Tibial artery (tissue), 4 donors: ENCODE data around the gene VSTM2B.

ENCODE experiments used
- DNase-seq, 2 donors: peaks; one replicate each; pipeline ENCODE4 v3.0.0-alpha.2; 2019
- H3K27ac ChIP-seq, 2 donors: fragments of 200-600 bp; sonication (generic) in 1 of 2; 1 replicate in 1 of 2; 2 replicates in 1 of 2; pipeline ENCODE4 v1.5.1; 2018 to 2019; ENCODE audit warnings: mild to moderate bottlenecking in 1 of 2
- H3K27me3 ChIP-seq, 2 donors: fragments of 200-600 bp; sonication (generic) in 1 of 2; one replicate each; pipeline versions ENCODE4 v1.5.1 to v1.6.0; 2016 to 2019
- H3K36me3 ChIP-seq, 3 donors: fragments of 200-600 bp; sonication (generic) in 2 of 3; one replicate each; pipeline ENCODE4 v1.5.1; 2016 to 2019; ENCODE audit warnings: mild to moderate bottlenecking in 2 of 3
- H3K4me1 ChIP-seq, 4 donors: fragments of 200-600 bp; sonication (generic) in 2 of 4; 1 replicate in 3 of 4; 2 replicates in 1 of 4; pipeline ENCODE4 v1.5.1; 2016 to 2019
- H3K4me3 ChIP-seq, 2 donors: fragments of 200-600 bp; sonication (generic) in 1 of 2; 1 replicate in 1 of 2; 2 replicates in 1 of 2; pipeline ENCODE4 v1.5.1; 2018 to 2019; ENCODE audit warnings: mild to moderate bottlenecking in 2 of 2
- H3K9me3 ChIP-seq, 3 donors: fragments of 200-600 bp; sonication (generic) in 1 of 3; one replicate each; pipeline ENCODE4 v1.5.1; 2016 to 2019
- CTCF ChIP-seq, 2 experiments: fragments of 200-600 bp in 1 of 2; fragments of 450-650 bp in 1 of 2; IDR thresholded peaks; one replicate each; pipeline ENCODE4 v1.5.1; 2017 to 2019; ENCODE audit warnings: antibody characterized with exemption in 2 of 2, mild to moderate bottlenecking in 1 of 2, moderate library complexity in 1 of 2
- intact Hi-C: fragments of 100-400 bp; cut with DNase I; formaldehyde crosslinking; loops from one replicate; pipeline ENCODE4 v1.15.0; 2023; ENCODE audit warnings: low total_unique reads

VSTM2B gene

GRCh38 chr19:29576761-29577648 is 51.2 kb downstream of the VSTM2B start:
- no peak overlapping the region for H3K27ac ChIP-seq
- TF ChIP-seq CTCF (IDR thresholded peaks at IDR 0.05) = no peak
- peaks cover 0 to 6% (median 0%) of the 10 kb centered on the region in 3 donors for H3K9me3 ChIP-seq
- no peaks in the 10 kb centered on the region for H3K36me3 ChIP-seq
- H3K4me1 ChIP-seq = no peaks in the 10 kb centered on the region
- no peak overlapping the region for H3K4me3 ChIP-seq
- DNase-seq = no peak
- intact Hi-C loops = no loop called here
- peaks cover 0 to 45% of the 10 kb centered on the region in 2 donors for H3K27me3 ChIP-seq

GRCh38 chr19:29577649-29577963 is 51.8 kb downstream of the VSTM2B start:
- H3K9me3 ChIP-seq = peaks cover 0 to 6% (median 0%) of the 10 kb centered on the region in 3 donors
- peaks cover 0 to 43% of the 10 kb centered on the region in 2 donors for H3K27me3 ChIP-seq
- intact Hi-C loops = no loop called here
- no peak overlapping the region for H3K4me3 ChIP-seq
- H3K4me1 ChIP-seq = no peaks in the 10 kb centered on the region
- DNase-seq = no peak
- H3K36me3 ChIP-seq = no peaks in the 10 kb centered on the region
- no peak overlapping the region for H3K27ac ChIP-seq
- TF ChIP-seq CTCF (IDR thresholded peaks at IDR 0.05) = no peak

GRCh38 chr19:29578349-29578748 is 52.6 kb downstream of the VSTM2B start:
- H3K4me1 ChIP-seq = no peaks in the 10 kb centered on the region
- intact Hi-C loops = no loop called here
- no peak overlapping the region for H3K27ac ChIP-seq
- H3K9me3 ChIP-seq = peaks cover 0 to 6% (median 0%) of the 10 kb centered on the region in 3 donors
- no peak overlapping the region for H3K4me3 ChIP-seq
- no peak for TF ChIP-seq CTCF (IDR thresholded peaks at IDR 0.05)
- DNase-seq = no peak
- H3K36me3 ChIP-seq = no peaks in the 10 kb centered on the region
- H3K27me3 ChIP-seq = peaks cover 0 to 43% of the 10 kb centered on the region in 2 donors

- H3K4me1 ChIP-seq = no peaks in the 10 kb centered on the region
- H3K9me3 ChIP-seq = peaks cover 0 to 6% (median 0%) of the 10 kb centered on the region in 3 donors
- no peak for TF ChIP-seq CTCF (IDR thresholded peaks at IDR 0.05)
- H3K36me3 ChIP-seq = no peaks in the 10 kb centered on the region
- no peak overlapping the region for H3K4me3 ChIP-seq
- intact Hi-C loops = no loop called here
- H3K27me3 ChIP-seq = peaks cover 0 to 43% of the 10 kb centered on the region in 2 donors
- DNase-seq = no peak
- H3K27ac ChIP-seq = no peak overlapping the region
Measured at GRCh38 chr19:29579308-29579910, 53.6 kb downstream of the VSTM2B start.

GRCh38 chr19:29581398-29581797 is 55.6 kb downstream of the VSTM2B start:
- H3K27me3 ChIP-seq = peaks cover 0 to 36% of the 10 kb centered on the region in 2 donors
- no peaks in the 10 kb centered on the region for H3K36me3 ChIP-seq
- H3K4me3 ChIP-seq = no peak overlapping the region
- no peak for DNase-seq
- peaks cover 0 to 6% (median 0%) of the 10 kb centered on the region in 3 donors for H3K9me3 ChIP-seq
- H3K4me1 ChIP-seq = no peaks in the 10 kb centered on the region
- intact Hi-C loops = no loop called here
- no peak for TF ChIP-seq CTCF (IDR thresholded peaks at IDR 0.05)
- H3K27ac ChIP-seq = no peak overlapping the region
